ENCODE measurements around the gene DDIT4.

GRCh38 chr10:72322030-72322279 lies 48.2 kb downstream of the DDIT4 start:
- no peak for TF ChIP-seq POLR2A (IDR thresholded peaks at IDR 0.05; ENCODE audit: low read depth, low read length)
- no peak for TF ChIP-seq POLR2AphosphoS5 (IDR thresholded peaks at IDR 0.05; ENCODE audit: low read depth, low read length)
- no peak for TF ChIP-seq TAF1 (IDR thresholded peaks at IDR 0.05; ENCODE audit: low read depth, low read length)
- TF ChIP-seq SPI1 (IDR thresholded peaks at IDR 0.05; ENCODE audit: low read depth, low read length) = no peak
- TF ChIP-seq POU2F2 (IDR thresholded peaks at IDR 0.05; ENCODE audit: low read depth, low read length) = no peak
- TF ChIP-seq PAX5 (IDR thresholded peaks at IDR 0.05; ENCODE audit: insufficient read depth, low read length, severe bottlenecking) = no peak
